OCI-LY3 (cell line): ENCODE results near the gene RFX2.

Source experiments
- CTCF ChIP-seq: fragments of 200-600, 300-600 bp; sonication (generic); IDR thresholded peaks from 2 replicates; pipeline ENCODE4 v1.5.1; 2014; ENCODE audit warnings: antibody characterized with exemption, low read length, low read depth
- EZH2phosphoT487 ChIP-seq: fragments of 200-600 bp; shearing (Covaris generic); IDR thresholded peaks from 2 replicates; pipeline ENCODE4 v1.6.1; 2018; ENCODE audit warnings: antibody characterized with exemption, mixed run types, low read depth

DNA sequence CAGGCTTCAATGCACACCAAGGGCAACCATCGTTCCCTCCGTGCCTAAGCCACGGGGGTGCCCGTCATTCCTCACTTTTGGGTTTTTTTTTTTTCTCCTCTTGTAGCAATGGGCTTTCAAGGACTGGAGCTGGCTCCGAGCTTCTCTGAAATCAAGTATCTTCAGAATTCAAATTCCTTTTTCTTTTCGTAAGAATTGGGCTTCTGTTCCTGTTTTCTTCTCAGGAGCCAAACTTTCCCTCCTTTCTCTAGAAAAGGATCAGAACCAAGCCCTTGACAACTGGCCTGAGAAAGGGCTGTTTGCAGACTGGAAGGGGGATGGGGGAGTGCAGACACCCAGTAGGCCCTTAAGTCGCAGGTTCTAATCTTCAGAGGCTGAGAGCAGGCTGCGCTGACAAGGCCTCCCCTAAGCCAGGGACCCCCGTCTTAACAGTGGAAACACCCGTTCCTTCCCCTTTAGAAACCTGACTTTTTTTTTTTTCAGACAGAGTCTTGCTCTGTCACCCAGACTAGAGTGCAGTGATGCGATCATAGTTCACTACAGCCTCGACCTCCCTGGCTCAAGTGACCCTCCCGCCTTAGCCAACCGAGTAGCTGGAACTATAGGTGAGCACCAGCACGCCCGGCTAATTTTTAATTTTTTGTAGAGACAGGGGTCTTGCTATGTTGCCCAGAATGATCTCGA lies 51.6 kb downstream of the RFX2 start:
- TF ChIP-seq CTCF (no peak), EZH2phosphoT487 (no peak)
